OCI-M1 (cell line): Measurements from ENCODE around the gene ZFAND6.
"Not testable (repeated sequence)": the region's sequence is repeated elsewhere in the genome, so short reads cannot be mapped to it uniquely, and the experiment has no call there.

ENCODE experiments used
- DNase-seq: peaks from one replicate; lab custom pipeline; 2025; lab: John Stamatoyannopoulos, UW

ZFAND6 gene

GRCh38 chr15:80058851-80059785 lies at the start of gene ZFAND6:
ZFAND6 (plus strand) TSS chr15:80059676; CDS start chr15:80120345, 60,669 bp downstream.
- DNase-seq: peak; percentile 97

DNA sequence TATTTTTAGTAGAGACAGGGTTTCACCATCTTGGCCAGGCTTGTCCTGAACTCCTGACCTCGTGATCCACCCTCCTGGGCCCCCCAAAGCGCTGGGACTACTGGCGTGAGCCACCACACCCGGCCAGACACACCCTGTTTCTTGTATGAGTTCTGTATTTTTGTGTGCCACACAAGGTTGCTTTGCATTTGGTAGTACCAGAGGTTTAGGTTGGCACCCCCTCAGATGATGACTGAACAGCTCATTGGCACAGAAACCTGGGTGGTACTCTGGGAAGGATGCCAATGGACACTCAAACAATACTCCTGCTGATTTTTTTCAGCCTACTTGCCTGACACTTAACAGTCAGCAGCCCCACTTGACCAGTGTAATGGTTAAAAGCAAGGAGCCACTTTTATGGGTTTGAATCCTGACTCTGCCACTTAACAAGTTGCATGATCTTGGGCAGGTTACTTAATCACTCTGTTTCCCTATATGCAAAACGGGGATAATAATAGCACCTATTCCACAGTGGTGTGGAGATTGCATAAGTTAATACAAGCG lies 49.3 kb upstream of the ZFAND6 start:
- no peak for DNase-seq

DNA sequence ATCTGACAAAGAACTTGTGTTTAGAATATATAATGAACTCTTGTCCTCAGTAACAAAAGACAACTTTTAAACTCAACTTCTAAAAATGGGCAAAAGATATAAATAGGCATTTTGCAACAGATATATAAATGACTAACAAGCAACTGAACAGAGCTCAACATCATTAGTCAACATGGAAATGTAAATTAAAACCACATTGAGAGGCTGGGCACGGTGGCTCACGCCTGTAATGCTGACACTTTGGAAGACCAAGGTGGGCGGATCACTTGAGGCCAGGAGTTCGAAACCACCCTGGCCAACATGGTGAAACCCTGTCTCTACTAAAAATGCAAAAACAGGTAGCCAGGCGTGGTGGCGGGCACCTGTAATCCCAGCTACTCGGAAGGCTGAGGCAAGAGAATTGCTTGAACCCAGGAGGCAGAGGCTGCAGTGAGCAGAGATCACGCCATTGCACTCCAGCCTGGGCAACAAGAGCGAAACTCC lies 48.4 kb upstream of the ZFAND6 start:
- DNase-seq: not testable (repeated sequence)

DNA sequence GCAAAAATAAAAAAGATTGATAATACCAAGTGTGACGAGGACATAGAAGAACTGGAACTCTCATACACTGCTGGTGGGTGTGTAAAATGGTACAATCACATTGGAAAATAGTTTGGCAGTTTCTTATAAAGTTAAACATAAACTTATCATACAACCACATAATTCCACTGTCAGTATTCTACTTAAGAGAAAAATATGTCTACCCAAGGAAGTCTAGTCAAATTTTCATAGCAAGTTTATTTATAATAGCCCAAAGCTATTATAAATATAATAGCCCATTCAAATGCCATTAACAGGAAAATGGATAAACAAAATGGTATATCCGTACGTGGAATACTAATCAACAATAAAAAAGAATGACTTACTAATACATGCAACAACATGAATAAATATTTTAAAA lies 47.9 kb upstream of the ZFAND6 start:
- DNase-seq: no peak

DNA sequence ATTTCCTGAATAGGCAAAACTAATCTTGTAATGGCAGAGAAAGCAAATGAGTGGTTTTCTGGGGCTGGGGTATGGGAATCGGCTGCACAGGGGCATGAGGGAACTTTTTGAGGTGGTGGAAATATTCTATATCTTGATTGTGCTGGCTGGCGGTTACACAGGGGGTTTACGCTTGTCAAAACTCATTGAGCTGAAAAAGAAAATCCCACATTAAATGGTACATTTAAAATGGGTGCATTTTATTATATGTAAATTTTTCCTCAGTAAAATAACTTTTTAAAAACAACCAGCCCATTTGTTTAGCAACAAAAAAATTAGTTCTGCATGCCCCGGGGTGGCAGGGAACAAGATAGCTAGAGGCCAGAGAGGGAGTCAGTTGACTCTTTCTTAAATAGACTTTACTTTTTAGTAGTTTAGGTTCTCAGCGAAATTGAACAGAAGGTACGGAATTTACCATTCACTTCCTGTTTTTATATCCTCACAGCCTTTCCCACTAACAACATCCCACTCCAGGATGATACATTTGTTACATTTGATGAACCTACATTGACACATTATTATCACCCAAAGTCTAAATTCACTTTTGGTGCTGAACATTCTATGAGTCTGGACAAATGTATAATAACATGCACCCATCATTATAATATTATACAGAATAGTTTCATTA lies 47.3 kb upstream of the ZFAND6 start:
- no peak for DNase-seq

DNA sequence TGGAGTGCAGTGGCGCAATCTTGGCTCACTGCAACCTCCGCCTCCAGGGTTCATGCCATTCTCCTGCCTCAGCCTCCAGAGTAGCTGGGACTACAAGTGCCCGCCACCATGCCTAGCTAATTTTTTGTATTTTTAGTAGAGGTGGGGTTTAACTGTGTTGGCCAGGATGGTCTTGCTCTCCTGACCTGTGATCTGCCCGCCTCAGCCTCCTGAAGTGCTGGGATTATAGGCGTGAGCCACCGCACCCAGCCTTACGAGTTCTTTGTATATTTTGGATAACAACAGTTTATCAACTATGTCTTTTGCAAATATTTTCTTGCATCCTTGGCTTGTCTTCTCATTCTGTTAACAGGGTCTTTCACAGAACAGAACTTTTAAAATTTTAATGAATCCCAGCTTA lies 45.3 kb upstream of the ZFAND6 start:
- DNase-seq: not testable (repeated sequence)

DNA sequence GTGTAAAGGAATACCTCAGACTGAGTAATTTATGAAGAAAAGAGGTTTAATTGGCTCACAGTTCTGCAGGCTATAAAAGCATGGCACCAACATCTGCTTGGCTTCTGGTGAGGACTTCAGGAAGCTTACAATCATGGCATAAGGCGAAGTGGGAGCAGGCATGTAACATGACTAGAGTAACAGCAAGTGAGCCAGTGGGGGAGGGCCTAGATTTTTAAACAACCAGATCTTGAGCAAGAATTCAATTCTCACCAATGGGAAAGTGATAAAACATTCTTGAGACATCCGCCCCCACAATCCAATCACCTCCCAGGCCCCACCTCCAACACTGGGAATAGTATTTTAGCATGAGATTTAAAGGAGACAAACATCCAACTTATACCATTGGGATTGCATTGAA lies 44.3 kb upstream of the ZFAND6 start:
- DNase-seq: no peak

GRCh38 chr15:80016506-80016905 lies 43.0 kb upstream of the ZFAND6 start:
- not testable (repeated sequence) for DNase-seq

DNA sequence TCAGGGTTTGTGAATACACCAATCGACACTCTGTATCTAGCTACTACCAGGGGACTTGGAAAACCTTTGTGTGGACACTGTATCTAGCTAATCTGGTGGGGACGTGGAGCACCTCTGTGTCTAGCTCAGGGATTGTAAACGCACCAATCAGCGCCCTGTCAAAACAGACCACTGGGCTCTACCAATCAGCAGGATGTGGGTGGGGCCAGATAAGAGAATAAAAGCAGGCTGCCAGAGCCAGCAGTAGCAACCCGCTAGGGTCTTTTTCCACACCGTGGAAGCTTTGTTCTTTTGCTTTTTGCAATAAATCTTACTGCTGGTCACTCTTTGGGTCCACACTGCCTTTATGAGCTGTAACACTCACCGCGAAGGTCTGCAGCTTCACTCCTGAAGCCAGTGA lies 42.3 kb upstream of the ZFAND6 start:
- not testable (repeated sequence) for DNase-seq

DNA sequence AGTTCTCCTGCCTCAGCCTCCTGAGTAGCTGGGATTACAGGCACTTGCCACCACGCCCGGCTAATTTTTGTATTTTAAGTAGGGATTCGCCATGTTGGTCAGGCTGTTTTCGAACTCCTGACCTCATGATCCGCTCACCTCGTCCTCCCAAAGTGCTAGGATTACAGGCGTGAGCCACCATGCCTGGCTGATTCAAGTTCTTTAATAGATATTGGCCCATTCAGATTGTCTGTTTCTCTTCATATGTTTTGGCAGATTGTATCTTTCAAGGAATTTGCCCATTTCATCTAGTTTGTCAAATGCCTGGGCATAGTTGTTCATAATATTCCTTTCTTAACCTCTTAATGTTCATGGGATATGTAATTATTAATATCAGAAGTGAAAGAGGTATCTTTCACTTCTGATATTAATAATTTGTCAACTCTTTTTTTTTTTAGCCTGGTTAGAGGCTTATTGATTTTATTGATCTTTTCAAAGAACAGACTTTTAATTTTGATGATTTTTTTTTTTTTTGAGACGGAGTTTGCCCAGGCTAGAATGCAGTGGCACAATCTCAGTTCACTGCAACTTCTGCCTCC lies 40.2 kb upstream of the ZFAND6 start:
- no peak for DNase-seq

- DNase-seq: not testable (repeated sequence)
Measured at GRCh38 chr15:80020149-80020548, 39.3 kb upstream of the ZFAND6 start.

DNA sequence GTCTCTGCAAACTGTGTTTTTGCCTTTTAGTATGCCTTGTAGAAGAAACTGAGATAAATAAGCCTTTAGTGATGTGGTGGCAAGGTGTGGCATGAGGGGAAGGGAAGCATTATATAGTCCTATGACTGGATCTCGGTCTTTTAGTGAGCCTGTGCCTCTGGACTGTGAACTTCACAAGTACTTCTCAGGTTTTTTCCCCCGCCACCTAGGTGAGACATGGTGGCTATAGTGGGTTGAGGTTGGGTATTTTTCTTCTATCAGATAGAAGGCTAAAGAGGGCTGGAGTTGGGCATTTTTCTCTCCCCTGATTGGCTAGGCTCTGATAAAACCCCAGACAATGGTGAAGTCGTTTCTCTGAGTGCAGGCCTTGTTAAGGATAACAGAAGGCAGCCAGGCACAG lies 38.7 kb upstream of the ZFAND6 start:
- DNase-seq: no peak

- no peak for DNase-seq
Measured at GRCh38 chr15:80026310-80026709, 33.2 kb upstream of the ZFAND6 start.

GRCh38 chr15:80026754-80027153 lies 32.7 kb upstream of the ZFAND6 start:
- no peak for DNase-seq

GRCh38 chr15:80028937-80029336 lies 30.5 kb upstream of the ZFAND6 start:
- DNase-seq: no peak

DNA sequence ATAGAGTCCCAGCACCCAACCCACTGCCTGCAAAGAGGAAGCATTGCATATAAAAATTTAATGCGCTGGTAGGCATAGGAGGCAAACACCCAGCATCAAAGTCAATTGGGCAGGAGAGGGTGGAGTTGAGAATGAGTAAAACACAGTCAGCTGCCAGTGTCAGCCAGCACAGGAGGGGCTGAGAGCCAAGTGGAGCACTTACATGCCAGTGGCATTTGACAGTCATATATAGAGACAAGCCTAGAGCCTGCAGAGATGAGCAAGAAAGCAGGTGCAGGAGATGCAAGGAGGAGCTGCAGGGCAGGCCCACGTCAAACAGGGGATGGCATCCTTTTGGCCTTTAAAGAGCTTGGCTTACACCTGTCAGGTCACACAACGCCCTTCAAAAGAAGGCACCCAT lies 27.6 kb upstream of the ZFAND6 start:
- DNase-seq: no peak

DNA sequence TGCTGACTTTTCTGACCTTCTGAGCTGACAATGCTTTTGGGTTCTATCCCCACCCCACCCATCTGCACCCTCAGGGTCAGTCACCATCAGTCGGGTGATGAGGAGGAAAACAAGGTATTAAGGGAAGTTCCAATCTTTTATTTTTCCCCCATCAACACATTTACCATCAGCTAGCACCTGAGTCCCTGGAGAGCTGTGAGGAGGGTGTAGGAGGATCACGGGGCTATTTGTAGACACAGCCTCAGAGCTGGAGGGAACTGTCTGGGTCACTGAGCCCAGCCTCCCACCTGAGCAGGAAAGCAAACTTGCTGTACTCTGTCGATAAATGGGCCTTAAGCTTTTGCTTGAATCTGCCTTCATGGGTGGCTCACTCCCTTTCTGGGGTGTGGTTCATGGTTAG lies 24.8 kb upstream of the ZFAND6 start:
- DNase-seq: no peak

GRCh38 chr15:80036071-80036470 lies 23.4 kb upstream of the ZFAND6 start:
- no peak for DNase-seq

DNA sequence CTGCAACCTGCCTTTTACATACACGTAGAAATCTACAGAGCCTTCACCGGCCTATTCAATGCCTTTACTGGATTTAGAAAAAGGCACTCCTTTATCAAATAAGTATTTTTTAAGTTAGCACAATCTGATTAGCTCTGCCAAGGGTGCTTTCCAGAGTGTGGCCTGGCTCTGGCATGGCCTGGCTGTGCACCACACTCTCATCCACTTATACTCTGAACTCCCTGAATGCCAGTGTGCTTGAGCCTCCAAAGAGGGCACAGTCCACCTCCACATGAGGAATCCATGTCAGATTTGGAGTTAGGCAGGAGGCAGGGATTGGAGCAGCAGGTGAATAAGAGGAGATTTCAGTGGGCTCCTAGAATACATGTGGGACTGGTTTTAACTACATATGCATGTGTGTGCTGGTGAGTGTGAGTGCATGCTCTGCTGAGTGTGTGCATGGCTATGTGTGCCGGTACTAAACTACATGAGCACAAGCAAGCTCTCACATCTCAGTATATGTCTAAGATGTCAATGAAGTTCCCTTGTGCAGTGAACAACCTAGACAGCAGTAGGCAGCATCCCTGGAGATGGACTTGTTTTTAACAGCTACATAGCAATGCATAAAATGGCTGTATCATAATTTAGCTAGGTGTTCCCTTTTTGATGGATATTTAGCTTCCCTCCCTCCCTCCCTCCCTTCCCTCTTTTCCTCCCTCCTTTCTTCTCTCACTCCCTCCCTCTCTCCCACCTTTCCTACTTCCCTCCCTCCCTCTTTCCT lies 17.8 kb upstream of the ZFAND6 start:
- DNase-seq: no peak

DNA sequence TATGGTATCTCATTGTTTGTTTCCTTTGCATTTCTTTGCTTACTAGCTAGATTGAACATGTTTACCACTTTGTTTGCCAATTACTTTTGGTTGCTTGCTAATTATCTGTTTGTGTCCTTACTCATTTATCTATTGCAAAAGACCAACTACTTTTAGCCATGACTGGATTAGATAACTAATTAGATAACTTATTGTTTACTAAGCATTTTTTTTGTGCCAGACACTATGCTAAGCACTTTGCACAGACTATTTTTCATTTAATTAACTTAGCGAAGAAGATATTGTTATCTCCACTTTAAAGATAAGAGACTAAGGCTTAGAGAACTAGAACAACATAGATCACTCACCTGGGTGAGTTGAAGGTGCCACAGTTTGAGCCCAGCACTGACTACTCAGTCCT lies 16.9 kb upstream of the ZFAND6 start:
- no peak for DNase-seq

- not testable (repeated sequence) for DNase-seq
Measured at GRCh38 chr15:80045219-80045618, 14.3 kb upstream of the ZFAND6 start.

DNA sequence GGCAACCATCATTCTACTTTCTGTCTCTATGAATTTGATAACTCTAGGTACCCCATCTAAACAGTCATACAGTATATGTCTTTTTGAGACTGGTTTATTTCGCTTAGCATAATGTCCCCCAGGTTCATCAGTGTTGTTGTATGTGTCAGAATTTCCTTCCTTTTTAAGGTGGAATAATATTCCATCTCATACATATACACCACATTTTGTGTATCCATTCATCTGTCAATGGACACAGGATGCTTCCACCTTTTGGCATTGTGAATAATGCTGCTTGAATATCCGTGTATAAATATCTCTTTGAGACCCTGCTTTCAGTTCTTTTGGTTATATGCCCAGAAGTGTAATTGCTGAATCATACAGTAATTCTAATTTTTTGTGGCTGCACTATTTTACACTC lies 10.4 kb upstream of the ZFAND6 start:
- DNase-seq: no peak
